ENCODE data around the gene NHERF2. TPM values are rescaled to one million over a fixed set of nuclear protein-coding genes. Genes with fewer than 3 reads are reported as not detected.

NHERF2 gene
- total and polyA plus RNA-seq, 2 experiments from 2014 or later = 12.0 to 16.5 TPM

- Histone ChIP-seq H3K4me1 (ENCODE audit: insufficient read depth) (peaks cover 12% of the 10 kb centered on the region; the same call in 1 of the 2 replicates), H3K4me2 (peak within 1 kb of the TSS; percentile 97), H4K20me1 (replicated peaks; ENCODE audit: insufficient read depth) (no peaks in the 10 kb centered on the region; the same call in 1 of the 2 replicates), H2AFZ (peak within 1 kb of the TSS; percentile 93), H3K4me3 (peak within 1 kb of the TSS; percentile 86), H3K27me3 (ENCODE audit: insufficient read depth) (peaks cover 33% of the 10 kb centered on the region), H3F3A (replicated peaks; ENCODE audit: low read depth) (peaks cover 26% of the 10 kb centered on the region), H3K9me2 (ENCODE audit: insufficient read depth) (no peaks in the 10 kb centered on the region), H3K36me3 (ENCODE audit: insufficient read depth) (no peaks in the 10 kb centered on the region), H3K79me2 (replicated peaks; ENCODE audit: insufficient read depth) (peaks cover 9% of the 10 kb centered on the region), H3K27ac (ENCODE audit: low read depth) (no peak within 1 kb of the TSS)
- Mint-ChIP-seq H3K9me3 (no peaks in the 10 kb centered on the region), H3K27ac (no peak within 1 kb of the TSS), H3K4me1 (peaks cover 19% of the 10 kb centered on the region), H3K27me3 (ENCODE audit: insufficient read depth, low read depth, poor library complexity) (peaks cover 46% of the 10 kb centered on the region), H3K36me3 (ENCODE audit: low read depth) (peaks cover 20% of the 10 kb centered on the region), H3K4me3 (peak within 1 kb of the TSS; percentile 74)
- TF ChIP-seq EZH2 (IDR thresholded peaks at IDR 0.05; ENCODE audit: low read depth, unreplicated experiment) (no peak), EZH2phosphoT487 (IDR thresholded peaks at IDR 0.05; ENCODE audit: unreplicated experiment) (no peak), NANOG (IDR thresholded peaks at IDR 0.05; ENCODE audit: borderline replicate concordance) (no peak), CREB1 (CRISPR knock-in tag; IDR thresholded peaks at IDR 0.05; ENCODE audit: low read depth) (no peak), STAT1 (IDR thresholded peaks at IDR 0.05; ENCODE audit: unreplicated experiment) (no peak), ZNF114 (CRISPR knock-in tag; IDR thresholded peaks at IDR 0.05) (no peak), POLR2AphosphoS5 (IDR thresholded peaks at IDR 0.05; ENCODE audit: low read depth) (no peak), ZNF331 (CRISPR knock-in tag; IDR thresholded peaks at IDR 0.05; ENCODE audit: low read depth) (no peak), ZNF462 (CRISPR knock-in tag; IDR thresholded peaks at IDR 0.05) (no peak), JUNB (IDR thresholded peaks at IDR 0.05; ENCODE audit: unreplicated experiment) (no peak)
- TF ChIP-seq, protein P1, sequence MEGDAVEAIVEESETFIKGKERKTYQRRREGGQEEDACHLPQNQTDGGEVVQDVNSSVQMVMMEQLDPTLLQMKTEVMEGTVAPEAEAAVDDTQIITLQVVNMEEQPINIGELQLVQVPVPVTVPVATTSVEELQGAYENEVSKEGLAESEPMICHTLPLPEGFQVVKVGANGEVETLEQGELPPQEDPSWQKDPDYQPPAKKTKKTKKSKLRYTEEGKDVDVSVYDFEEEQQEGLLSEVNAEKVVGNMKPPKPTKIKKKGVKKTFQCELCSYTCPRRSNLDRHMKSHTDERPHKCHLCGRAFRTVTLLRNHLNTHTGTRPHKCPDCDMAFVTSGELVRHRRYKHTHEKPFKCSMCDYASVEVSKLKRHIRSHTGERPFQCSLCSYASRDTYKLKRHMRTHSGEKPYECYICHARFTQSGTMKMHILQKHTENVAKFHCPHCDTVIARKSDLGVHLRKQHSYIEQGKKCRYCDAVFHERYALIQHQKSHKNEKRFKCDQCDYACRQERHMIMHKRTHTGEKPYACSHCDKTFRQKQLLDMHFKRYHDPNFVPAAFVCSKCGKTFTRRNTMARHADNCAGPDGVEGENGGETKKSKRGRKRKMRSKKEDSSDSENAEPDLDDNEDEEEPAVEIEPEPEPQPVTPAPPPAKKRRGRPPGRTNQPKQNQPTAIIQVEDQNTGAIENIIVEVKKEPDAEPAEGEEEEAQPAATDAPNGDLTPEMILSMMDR (conservative IDR thresholded peaks at IDR 0.05; ENCODE audit: low read depth in 2 of 2) = no peak
- TF ChIP-seq, protein P2, sequence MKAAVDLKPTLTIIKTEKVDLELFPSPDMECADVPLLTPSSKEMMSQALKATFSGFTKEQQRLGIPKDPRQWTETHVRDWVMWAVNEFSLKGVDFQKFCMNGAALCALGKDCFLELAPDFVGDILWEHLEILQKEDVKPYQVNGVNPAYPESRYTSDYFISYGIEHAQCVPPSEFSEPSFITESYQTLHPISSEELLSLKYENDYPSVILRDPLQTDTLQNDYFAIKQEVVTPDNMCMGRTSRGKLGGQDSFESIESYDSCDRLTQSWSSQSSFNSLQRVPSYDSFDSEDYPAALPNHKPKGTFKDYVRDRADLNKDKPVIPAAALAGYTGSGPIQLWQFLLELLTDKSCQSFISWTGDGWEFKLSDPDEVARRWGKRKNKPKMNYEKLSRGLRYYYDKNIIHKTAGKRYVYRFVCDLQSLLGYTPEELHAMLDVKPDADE (IDR thresholded peaks at IDR 0.05) = no peak
- TF ChIP-seq, protein P3, sequence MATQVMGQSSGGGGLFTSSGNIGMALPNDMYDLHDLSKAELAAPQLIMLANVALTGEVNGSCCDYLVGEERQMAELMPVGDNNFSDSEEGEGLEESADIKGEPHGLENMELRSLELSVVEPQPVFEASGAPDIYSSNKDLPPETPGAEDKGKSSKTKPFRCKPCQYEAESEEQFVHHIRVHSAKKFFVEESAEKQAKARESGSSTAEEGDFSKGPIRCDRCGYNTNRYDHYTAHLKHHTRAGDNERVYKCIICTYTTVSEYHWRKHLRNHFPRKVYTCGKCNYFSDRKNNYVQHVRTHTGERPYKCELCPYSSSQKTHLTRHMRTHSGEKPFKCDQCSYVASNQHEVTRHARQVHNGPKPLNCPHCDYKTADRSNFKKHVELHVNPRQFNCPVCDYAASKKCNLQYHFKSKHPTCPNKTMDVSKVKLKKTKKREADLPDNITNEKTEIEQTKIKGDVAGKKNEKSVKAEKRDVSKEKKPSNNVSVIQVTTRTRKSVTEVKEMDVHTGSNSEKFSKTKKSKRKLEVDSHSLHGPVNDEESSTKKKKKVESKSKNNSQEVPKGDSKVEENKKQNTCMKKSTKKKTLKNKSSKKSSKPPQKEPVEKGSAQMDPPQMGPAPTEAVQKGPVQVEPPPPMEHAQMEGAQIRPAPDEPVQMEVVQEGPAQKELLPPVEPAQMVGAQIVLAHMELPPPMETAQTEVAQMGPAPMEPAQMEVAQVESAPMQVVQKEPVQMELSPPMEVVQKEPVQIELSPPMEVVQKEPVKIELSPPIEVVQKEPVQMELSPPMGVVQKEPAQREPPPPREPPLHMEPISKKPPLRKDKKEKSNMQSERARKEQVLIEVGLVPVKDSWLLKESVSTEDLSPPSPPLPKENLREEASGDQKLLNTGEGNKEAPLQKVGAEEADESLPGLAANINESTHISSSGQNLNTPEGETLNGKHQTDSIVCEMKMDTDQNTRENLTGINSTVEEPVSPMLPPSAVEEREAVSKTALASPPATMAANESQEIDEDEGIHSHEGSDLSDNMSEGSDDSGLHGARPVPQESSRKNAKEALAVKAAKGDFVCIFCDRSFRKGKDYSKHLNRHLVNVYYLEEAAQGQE (IDR thresholded peaks at IDR 0.05; ENCODE audit: unreplicated experiment) = no peak
- ATAC-seq (no peak; the same call in 2 of the 3 replicates), DNase-seq (ENCODE audit: low spot score) (peak; percentile 62)
Measured at GRCh38 chr16:1989209-1990100, 37.2 kb upstream of the NHERF2 start, which contains the start of gene SYNGR3. SYNGR3 (plus strand) TSS chr16:1989970; CDS start chr16:1990103, 133 bp downstream.
